ENCODE data around the gene RAB36. TPM values are rescaled to one million over a fixed set of nuclear protein-coding genes. Genes with fewer than 3 reads are reported as not detected.

Gene RAB36
- polyA plus RNA-seq, 1 donor from 2014 or later, result 3.2 TPM

- peak overlapping the region; percentile 100 for H3K4me2 ChIP-seq (ENCODE audit: low read length)
- peak overlapping the region; percentile 78 for H3K9ac ChIP-seq (ENCODE audit: low read length)
- H2AFZ ChIP-seq (ENCODE audit: low read depth, low read length), result no peak overlapping the region
- peak overlapping the region; percentile 72 for H3K27ac ChIP-seq (ENCODE audit: low read length)
- H3K9me3 ChIP-seq (ENCODE audit: low read length), result no peaks in the 10 kb centered on the region
- peaks cover 4% of the 10 kb centered on the region for H3F3A ChIP-seq (ENCODE audit: insufficient read depth, low read length, poor library complexity, severe bottlenecking)
- H4K20me1 ChIP-seq (ENCODE audit: insufficient read depth), result no peaks in the 10 kb centered on the region
- H3K36me3 ChIP-seq (ENCODE audit: insufficient read depth, low read length), result no peaks in the 10 kb centered on the region
- no peaks in the 10 kb centered on the region for H3K27me3 ChIP-seq (ENCODE audit: insufficient read depth, low read depth, low read length)
- TF ChIP-seq SMC3 (conservative IDR thresholded peaks at IDR 0.05; ENCODE audit: poor library complexity), result no peak
- TF ChIP-seq RAD21 (conservative IDR thresholded peaks at IDR 0.05), result no peak
- TF ChIP-seq POLR2AphosphoS5 (IDR thresholded peaks at IDR 0.05), result no peak
- no peak for TF ChIP-seq EP300 (conservative IDR thresholded peaks at IDR 0.05; ENCODE audit: poor library complexity, severe bottlenecking)
- TF ChIP-seq REST (IDR thresholded peaks at IDR 0.05; ENCODE audit: borderline replicate concordance), result no peak
- TF ChIP-seq EZH2 (IDR thresholded peaks at IDR 0.05; ENCODE audit: borderline replicate concordance, insufficient read depth, low read length, poor library complexity, severe bottlenecking), result no peak
- no peak for TF ChIP-seq TAF1 (IDR thresholded peaks at IDR 0.05; ENCODE audit: low read depth)
- TF ChIP-seq MXI1 (conservative IDR thresholded peaks at IDR 0.05; ENCODE audit: poor library complexity, severe bottlenecking), result no peak
- no peak for TF ChIP-seq CTCF (IDR thresholded peaks at IDR 0.05; ENCODE audit: poor library complexity, severe bottlenecking)
- no peaks in the 10 kb centered on the region for H3K9me2 ChIP-seq (ENCODE audit: insufficient read depth, low read length)
- peak overlapping the region; percentile 91 for H3K4me3 ChIP-seq (ENCODE audit: low read length)
- H3K79me2 ChIP-seq (replicated peaks; ENCODE audit: insufficient read depth, low read length), result peaks cover 5% of the 10 kb centered on the region
Observed at GRCh38 chr22:23146478-23147205, 1.4 kb downstream of the RAB36 start.

- Histone ChIP-seq H2AFZ (ENCODE audit: low read depth, low read length) (no peak overlapping the region), H3K27me3 (ENCODE audit: insufficient read depth, low read depth, low read length) (no peaks in the 10 kb centered on the region)
- TF ChIP-seq POLR2AphosphoS5 (IDR thresholded peaks at IDR 0.05) (no peak), REST (IDR thresholded peaks at IDR 0.05; ENCODE audit: borderline replicate concordance) (no peak)
Observed at GRCh38 chr22:23147617-23148387, 2.5 kb downstream of the RAB36 start.

More at GRCh38 chr22:23147617-23148387, 2.5 kb downstream of the RAB36 start:
- no peak overlapping the region for H3K27ac ChIP-seq (ENCODE audit: low read length)
- peaks cover 5% of the 10 kb centered on the region for H3K79me2 ChIP-seq (replicated peaks; ENCODE audit: insufficient read depth, low read length)
- peaks cover 4% of the 10 kb centered on the region for H3F3A ChIP-seq (ENCODE audit: insufficient read depth, low read length, poor library complexity, severe bottlenecking)
- no peaks in the 10 kb centered on the region for H3K9me3 ChIP-seq (ENCODE audit: low read length)
- no peak overlapping the region for H3K9ac ChIP-seq (ENCODE audit: low read length)
- no peaks in the 10 kb centered on the region for H3K9me2 ChIP-seq (ENCODE audit: insufficient read depth, low read length)
- H3K4me3 ChIP-seq (ENCODE audit: low read length), result peak overlapping the region; percentile 13
- H3K36me3 ChIP-seq (ENCODE audit: insufficient read depth, low read length), result no peaks in the 10 kb centered on the region
- H3K4me2 ChIP-seq (ENCODE audit: low read length), result no peak overlapping the region
- H4K20me1 ChIP-seq (ENCODE audit: insufficient read depth), result no peaks in the 10 kb centered on the region

Measured in neural cell (in vitro differentiated cells).